IMR-90 (cell line): ENCODE measurements around the gene HSD17B8. TPM values are rescaled to one million over a fixed set of nuclear protein-coding genes. Genes with fewer than 3 reads are reported as not detected.

Source experiments
- ATAC-seq: fragments of 200-7000 bp; cut with Tn5 transposase; 2 replicates; pipeline ENCODE4 v1.9.1; 2020; ENCODE audit warnings: low read depth, mild to moderate bottlenecking, moderate library complexity
- BruUV-seq: library from RNA; stranded (reverse); fragments of 400-500 nt; replicated peaks from 2 replicates; lab custom pipeline; 2021; lab: Mats Ljungman, UMichigan
- CTCF ChIA-PET: fragments of 300-600 bp; formaldehyde crosslinking; extraction: SDS; loops from one replicate; lab custom pipeline; 2021; ENCODE audit warnings: antibody characterized with exemption; lab: Yijun Ruan, JAX
- POLR2A ChIA-PET: fragments of 300-600 bp; sonication (Branson Sonifier 250); formaldehyde crosslinking; loops from one replicate; lab custom pipeline; 2022; ENCODE audit warnings: antibody characterized with exemption; ENCODE audit not compliant: unreplicated experiment; lab: Charles Lee
- DNase-seq: peaks from one replicate; pipeline ENCODE4 v3.0.0; 2013
- H2AFZ ChIP-seq: replicated peaks from 2 replicates; pipeline ENCODE3; 2013; ENCODE audit warnings: low read length, mild to moderate bottlenecking; ENCODE audit not compliant: poor library complexity
- H2AK5ac ChIP-seq: 2 replicates; pipeline ENCODE4 v1.6.1; 2013; ENCODE audit warnings: low read depth, low read length, inconsistent platforms
- H2AK9ac ChIP-seq: replicated peaks from 2 replicates; pipeline ENCODE3; 2013; ENCODE audit warnings: mild to moderate bottlenecking, low read depth, low read length, moderate library complexity; ENCODE audit not compliant: poor library complexity
- H2BK120ac ChIP-seq: 2 replicates; pipeline ENCODE4 v1.6.1; 2013; ENCODE audit warnings: low read depth, low read length, inconsistent platforms
- H2BK15ac ChIP-seq: 3 replicates; pipeline ENCODE4 v1.6.1; 2013; ENCODE audit warnings: low read depth, low read length, inconsistent platforms
- H2BK20ac ChIP-seq: 2 replicates; pipeline ENCODE4 v1.6.1; 2013; ENCODE audit warnings: low read depth, mild to moderate bottlenecking, inconsistent platforms, low read length, moderate library complexity
- H2BK5ac ChIP-seq: 2 replicates; pipeline ENCODE4 v1.6.1; 2013; ENCODE audit warnings: mild to moderate bottlenecking, low read depth, low read length, inconsistent platforms; ENCODE audit not compliant: poor library complexity, severe bottlenecking
- H3K14ac ChIP-seq: replicated peaks from 2 replicates; pipeline ENCODE4 v1.6.1; 2013; ENCODE audit warnings: low read depth, low read length, inconsistent platforms
- H3K18ac ChIP-seq: 2 replicates; pipeline ENCODE4 v1.6.1; 2013; ENCODE audit warnings: low read depth, low read length, control low read depth
- H3K23ac ChIP-seq: 2 replicates; pipeline ENCODE4 v1.6.1; 2013; ENCODE audit warnings: low read depth, low read length, inconsistent platforms
- H3K27ac ChIP-seq: 2 replicates; pipeline ENCODE4 v1.5.1; 2013; ENCODE audit warnings: mild to moderate bottlenecking, control low read depth, low read length; ENCODE audit not compliant: insufficient read depth
- H3K27me3 ChIP-seq: 2 replicates; pipeline ENCODE4 v1.6.1; 2013; ENCODE audit warnings: low read length; ENCODE audit not compliant: control insufficient read depth, insufficient read depth
- H3K36me3 ChIP-seq: 2 replicates; pipeline ENCODE4 v1.6.1; 2013; ENCODE audit warnings: low read length, mixed read lengths; ENCODE audit not compliant: control insufficient read depth, insufficient read depth
- H3K4ac ChIP-seq: 2 replicates; pipeline ENCODE4 v1.6.1; 2013; ENCODE audit warnings: low read depth, low read length, inconsistent platforms
- H3K4me1 ChIP-seq: 2 replicates; pipeline ENCODE4 v1.6.1; 2013; ENCODE audit warnings: low read length, mixed read lengths; ENCODE audit not compliant: control insufficient read depth, insufficient read depth
- H3K4me2 ChIP-seq: 2 replicates; pipeline ENCODE4 v1.6.1; 2013; ENCODE audit warnings: low read depth, mild to moderate bottlenecking, control low read depth, low read length, moderate library complexity
- H3K4me3 ChIP-seq: 2 replicates; pipeline ENCODE4 v1.5.1; 2013; ENCODE audit warnings: low read depth, mild to moderate bottlenecking, control low read depth, low read length, moderate library complexity; ENCODE audit not compliant: insufficient read depth
- H3K56ac ChIP-seq: 2 replicates; pipeline ENCODE4 v1.6.1; 2013; ENCODE audit warnings: low read length, inconsistent platforms; ENCODE audit not compliant: insufficient read depth; ENCODE audit errors: extremely low read depth
- H3K79me1 ChIP-seq, 2 experiments: 2 replicates each; pipeline ENCODE4 v1.6.1; 2013; ENCODE audit warnings: low read length in 2 of 2, inconsistent platforms in 1 of 2, low read depth in 1 of 2
- H3K9ac ChIP-seq: 2 replicates; pipeline ENCODE4 v1.6.1; 2013; ENCODE audit warnings: low read depth, low read length, control low read depth
- H3K9me1 ChIP-seq: 2 replicates; pipeline ENCODE4 v1.6.1; 2013; ENCODE audit warnings: low read length, inconsistent platforms; ENCODE audit not compliant: insufficient read depth
- H3K9me3 ChIP-seq: 2 replicates; pipeline ENCODE4 v1.6.1; 2013; ENCODE audit warnings: low read length; ENCODE audit not compliant: control insufficient read depth, insufficient read depth
- H4K20me1 ChIP-seq: 2 replicates; pipeline ENCODE4 v1.6.1; 2013; ENCODE audit warnings: low read length, inconsistent platforms; ENCODE audit not compliant: insufficient read depth
- H4K5ac ChIP-seq: 2 replicates; pipeline ENCODE4 v1.6.1; 2013; ENCODE audit warnings: mild to moderate bottlenecking, low read depth, low read length, control low read depth
- H4K8ac ChIP-seq, 2 experiments: 2 replicates each; pipeline ENCODE4 v1.6.1; 2013; ENCODE audit warnings: low read depth in 2 of 2, low read length in 2 of 2, control low read depth in 1 of 2, inconsistent platforms in 1 of 2
- H4K91ac ChIP-seq: 2 replicates; pipeline ENCODE4 v1.6.1; 2013; ENCODE audit warnings: low read depth, low read length, inconsistent platforms; ENCODE audit not compliant: insufficient read depth
- BHLHE40 ChIP-seq: fragments of 150-350 bp; IDR thresholded peaks from 2 replicates; pipeline ENCODE4 v1.6.1; 2016; ENCODE audit warnings: mild to moderate bottlenecking, low read depth, low read length
- CEBPB ChIP-seq: IDR thresholded peaks from 2 replicates; pipeline ENCODE4 v1.6.1; 2012; ENCODE audit warnings: low read depth, low read length, improper control_type of control experiment
- CHD1 ChIP-seq: IDR thresholded peaks from 2 replicates; pipeline ENCODE4 v1.6.1; 2012; ENCODE audit warnings: low read depth, low read length, improper control_type of control experiment
- FOS ChIP-seq: fragments of 150-350 bp; IDR thresholded peaks from 2 replicates; pipeline ENCODE4 v1.6.1; 2016; ENCODE audit warnings: low read depth, low read length
- MAZ ChIP-seq: IDR thresholded peaks from 2 replicates; pipeline ENCODE4 v1.6.1; 2012; ENCODE audit warnings: low read depth, mild to moderate bottlenecking, low read length, improper control_type of control experiment, moderate library complexity, borderline replicate concordance
- MXI1 ChIP-seq: IDR thresholded peaks from 2 replicates; pipeline ENCODE4 v1.6.1; 2012; ENCODE audit warnings: low read depth, mild to moderate bottlenecking, low read length, moderate library complexity, borderline replicate concordance
- NFE2L2 ChIP-seq: fragments of 150-350 bp; IDR thresholded peaks from 2 replicates; pipeline ENCODE4 v1.6.1; 2016; ENCODE audit warnings: low read depth, mild to moderate bottlenecking, low read length
- POLR2A ChIP-seq: IDR thresholded peaks from 2 replicates; pipeline ENCODE4 v1.6.1; 2012; ENCODE audit warnings: mild to moderate bottlenecking, low read depth, low read length
- RAD21 ChIP-seq: IDR thresholded peaks from 2 replicates; pipeline ENCODE4 v1.6.1; 2012; ENCODE audit warnings: low read length, improper control_type of control experiment
- RFX5 ChIP-seq: IDR thresholded peaks from 2 replicates; pipeline ENCODE4 v1.8.0; 2012; ENCODE audit warnings: low read depth, mild to moderate bottlenecking, low read length, moderate library complexity
- SMC3 ChIP-seq: fragments of 150-350 bp; IDR thresholded peaks from 2 replicates; pipeline ENCODE4 v1.6.1; 2016; ENCODE audit warnings: low read depth, mild to moderate bottlenecking, antibody characterized with exemption, low read length, moderate library complexity
- WGBS, 2 experiments: methylation state at CpG; one replicate each; pipeline versions ENCODE4 v1.1.5 to v1.1.7; 2013; ENCODE audit warnings: missing lambda C conversion rate in 2 of 2; ENCODE audit not compliant: insufficient read length in 1 of 2; ENCODE audit errors: extremely low coverage in 2 of 2; 5-methylcytosine and 5-hydroxymethylcytosine counted together
- dilution Hi-C: fragments of 300-500 bp; cut with HindIII; formaldehyde crosslinking; loops from one replicate; pipeline ENCODE4 v1.14.3; 2018; ENCODE audit warnings: low sequenced_read_pairs; ENCODE audit not compliant: unreplicated experiment
- in situ Hi-C: fragments of 300-500 bp; cut with MboI; formaldehyde crosslinking; loops from 3 replicates; pipeline ENCODE4 v1.14.3; 2019; ENCODE audit warnings: low sequenced_read_pairs, inconsistent platforms, mixed read lengths
- intact Hi-C: fragments of 100-400 bp; cut with micrococcal nuclease; formaldehyde crosslinking; loops from 2 replicates; pipeline ENCODE4 v1.10.0; 2022
- polyA plus RNA-seq, 3 experiments: library from polyadenylated mRNA; depleted of rRNA; stranded (reverse); fragments of >200 nt; gene quantifications; 2 replicates each; pipeline ENCODE4 v1.2.3, GENCODE V29; 2012; ENCODE audit warnings: low replicate concordance in 1 of 3
- total RNA-seq: library from RNA; depleted of rRNA; stranded (reverse); fragments of >200 nt; gene quantifications from 2 replicates; pipeline ENCODE4 v1.2.3, GENCODE V29; 2012
- TF ChIP-seq, protein P1 (sequence below): fragments of 150-350 bp; IDR thresholded peaks from 2 replicates; pipeline ENCODE4 v1.6.1; 2017; ENCODE audit warnings: mild to moderate bottlenecking, antibody characterized with exemption, low read length, low read depth
- TF ChIP-seq, protein P2 (sequence below): conservative IDR thresholded peaks from 2 replicates; pipeline ENCODE4 v1.5.1; 2012; ENCODE audit warnings: mild to moderate bottlenecking, low read depth, low read length, improper control_type of control experiment
- TF ChIP-seq, protein P3 (sequence below): fragments of 150-350 bp; IDR thresholded peaks from 2 replicates; pipeline ENCODE4 v1.6.1; 2016; ENCODE audit warnings: low read depth, mild to moderate bottlenecking, low read length, moderate library complexity, borderline replicate concordance

Gene HSD17B8
- total and polyA plus RNA-seq, 2 of the 4 experiments (the other 2 are of a cell fraction) = 1.6 to 4.3 TPM

DNA sequence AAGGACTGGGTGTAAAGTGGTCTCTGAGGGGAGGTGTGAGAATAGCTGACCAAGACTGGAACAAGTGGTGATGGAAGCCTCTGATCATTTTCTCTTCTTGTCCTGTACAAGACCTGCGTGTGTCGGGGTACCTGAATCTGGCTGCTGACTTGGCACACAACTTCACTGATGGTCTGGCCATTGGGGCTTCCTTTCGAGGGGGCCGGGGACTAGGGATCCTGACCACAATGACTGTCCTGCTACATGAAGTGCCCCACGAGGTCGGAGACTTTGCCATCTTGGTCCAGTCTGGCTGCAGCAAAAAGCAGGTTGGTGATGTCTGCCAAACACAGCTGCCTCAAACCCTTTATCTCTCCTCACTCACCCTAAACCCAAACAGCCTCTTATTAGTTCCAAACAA lies 1.7 kb upstream of the HSD17B8 start:
- no peak overlapping the region for H2BK120ac ChIP-seq
- H3K4me3 ChIP-seq = no peak overlapping the region
- H4K91ac ChIP-seq = no peak overlapping the region
- no peaks in the 10 kb centered on the region for H3K9me3 ChIP-seq
- H3K56ac ChIP-seq = no peak overlapping the region
- ChIA-PET CTCF (no interaction called here), POLR2A (no interaction called here)
- peaks cover 39% of the 10 kb centered on the region for H3K9me1 ChIP-seq
- intact Hi-C loops = no loop called here
- no peak for ATAC-seq
- no peaks in the 10 kb centered on the region for H3K27me3 ChIP-seq
- H2AK9ac ChIP-seq = no peak overlapping the region
- H2BK5ac ChIP-seq = no peak overlapping the region
- H3K14ac ChIP-seq = no peak overlapping the region
- no peak overlapping the region for H3K27ac ChIP-seq
- no peak overlapping the region for H4K8ac ChIP-seq
- TF ChIP-seq MAZ (no peak), POLR2A (no peak), CHD1 (no peak), RAD21 (no peak), NFE2L2 (no peak), CEBPB (no peak), BHLHE40 (no peak), SMC3 (no peak), RFX5 (no peak), FOS (no peak), MXI1 (no peak)
- TF ChIP-seq, protein P1, sequence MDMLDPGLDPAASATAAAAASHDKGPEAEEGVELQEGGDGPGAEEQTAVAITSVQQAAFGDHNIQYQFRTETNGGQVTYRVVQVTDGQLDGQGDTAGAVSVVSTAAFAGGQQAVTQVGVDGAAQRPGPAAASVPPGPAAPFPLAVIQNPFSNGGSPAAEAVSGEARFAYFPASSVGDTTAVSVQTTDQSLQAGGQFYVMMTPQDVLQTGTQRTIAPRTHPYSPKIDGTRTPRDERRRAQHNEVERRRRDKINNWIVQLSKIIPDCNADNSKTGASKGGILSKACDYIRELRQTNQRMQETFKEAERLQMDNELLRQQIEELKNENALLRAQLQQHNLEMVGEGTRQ = no peak
- TF ChIP-seq, protein P2, sequence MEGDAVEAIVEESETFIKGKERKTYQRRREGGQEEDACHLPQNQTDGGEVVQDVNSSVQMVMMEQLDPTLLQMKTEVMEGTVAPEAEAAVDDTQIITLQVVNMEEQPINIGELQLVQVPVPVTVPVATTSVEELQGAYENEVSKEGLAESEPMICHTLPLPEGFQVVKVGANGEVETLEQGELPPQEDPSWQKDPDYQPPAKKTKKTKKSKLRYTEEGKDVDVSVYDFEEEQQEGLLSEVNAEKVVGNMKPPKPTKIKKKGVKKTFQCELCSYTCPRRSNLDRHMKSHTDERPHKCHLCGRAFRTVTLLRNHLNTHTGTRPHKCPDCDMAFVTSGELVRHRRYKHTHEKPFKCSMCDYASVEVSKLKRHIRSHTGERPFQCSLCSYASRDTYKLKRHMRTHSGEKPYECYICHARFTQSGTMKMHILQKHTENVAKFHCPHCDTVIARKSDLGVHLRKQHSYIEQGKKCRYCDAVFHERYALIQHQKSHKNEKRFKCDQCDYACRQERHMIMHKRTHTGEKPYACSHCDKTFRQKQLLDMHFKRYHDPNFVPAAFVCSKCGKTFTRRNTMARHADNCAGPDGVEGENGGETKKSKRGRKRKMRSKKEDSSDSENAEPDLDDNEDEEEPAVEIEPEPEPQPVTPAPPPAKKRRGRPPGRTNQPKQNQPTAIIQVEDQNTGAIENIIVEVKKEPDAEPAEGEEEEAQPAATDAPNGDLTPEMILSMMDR = no peak
- TF ChIP-seq, protein P3, sequence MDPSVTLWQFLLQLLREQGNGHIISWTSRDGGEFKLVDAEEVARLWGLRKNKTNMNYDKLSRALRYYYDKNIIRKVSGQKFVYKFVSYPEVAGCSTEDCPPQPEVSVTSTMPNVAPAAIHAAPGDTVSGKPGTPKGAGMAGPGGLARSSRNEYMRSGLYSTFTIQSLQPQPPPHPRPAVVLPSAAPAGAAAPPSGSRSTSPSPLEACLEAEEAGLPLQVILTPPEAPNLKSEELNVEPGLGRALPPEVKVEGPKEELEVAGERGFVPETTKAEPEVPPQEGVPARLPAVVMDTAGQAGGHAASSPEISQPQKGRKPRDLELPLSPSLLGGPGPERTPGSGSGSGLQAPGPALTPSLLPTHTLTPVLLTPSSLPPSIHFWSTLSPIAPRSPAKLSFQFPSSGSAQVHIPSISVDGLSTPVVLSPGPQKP = no peak
- H3K9ac ChIP-seq = no peak overlapping the region
- no peak overlapping the region for H2BK20ac ChIP-seq
- no peak overlapping the region for H3K18ac ChIP-seq
- no peak overlapping the region for H2BK15ac ChIP-seq
- H3K79me1 ChIP-seq = peaks cover 14 to 90% of the 10 kb centered on the region in 2 experiments; a peak in 3 of 4 replicates
- WGBS, 2 experiments = 94% methylated on average over 5 of the region's 6 CpGs; no CpG with 5 or more reads in 1 of the 2 experiments
- H3K36me3 ChIP-seq = peaks cover 26% of the 10 kb centered on the region
- dilution Hi-C loops = no loop called here
- H3K4me1 ChIP-seq = peaks cover 34% of the 10 kb centered on the region
- in situ Hi-C loops = no loop called here
- peak overlapping the region; percentile 14; the same call in 1 of the 2 replicates for H3K23ac ChIP-seq
- no peak overlapping the region for H2AK5ac ChIP-seq
- no peak overlapping the region for H4K5ac ChIP-seq
- no peak overlapping the region for H2AFZ ChIP-seq
- H3K4ac ChIP-seq = no peak overlapping the region
- no peak for DNase-seq
- H4K20me1 ChIP-seq = peaks cover 46% of the 10 kb centered on the region; the same call in 1 of the 2 replicates
- no peak overlapping the region for H3K4me2 ChIP-seq
- BruUV-seq = no TSS peak
